GM12873 (cell line): ENCODE measurements around the gene SOX5.

ENCODE experiments used
- CTCF ChIP-seq: IDR thresholded peaks from 2 replicates; pipeline ENCODE4 v1.5.1; 2012; ENCODE audit warnings: low read depth, mild to moderate bottlenecking, moderate library complexity, low read length, control low read depth; ENCODE audit not compliant: insufficient read depth; ENCODE audit errors: missing control alignments

Gene SOX5

GRCh38 chr12:23626791-23627190 lies 322.7 kb downstream of the SOX5 start:
- TF ChIP-seq CTCF = no peak

- no peak for TF ChIP-seq CTCF
Observed at GRCh38 chr12:23621900-23622299, 327.6 kb downstream of the SOX5 start.

GRCh38 chr12:23618718-23619117 lies 330.8 kb downstream of the SOX5 start:
- TF ChIP-seq CTCF = no peak

- TF ChIP-seq CTCF = no peak
Observed at GRCh38 chr12:23617749-23618148, 331.7 kb downstream of the SOX5 start.

- TF ChIP-seq CTCF = no peak
Observed at GRCh38 chr12:23614280-23614679, 335.2 kb downstream of the SOX5 start.

- no peak for TF ChIP-seq CTCF
Observed at GRCh38 chr12:23611320-23611719, 338.1 kb downstream of the SOX5 start.

- TF ChIP-seq CTCF = no peak
Observed at GRCh38 chr12:23600919-23601318, 348.6 kb downstream of the SOX5 start.
